Keratinocyte (primary cell): ENCODE data around the gene CREB3L2.

Experiments used
- EZH2 ChIP-seq: IDR thresholded peaks from one replicate; pipeline ENCODE4 v1.6.1; 2012; ENCODE audit warnings: inconsistent platforms, mild to moderate bottlenecking, low read length, moderate library complexity
- TF ChIP-seq, protein P1 (sequence below), 3 experiments: IDR thresholded peaks in 1 of 3; conservative IDR thresholded peaks in 1 of 3; optimal IDR thresholded peaks in 1 of 3; 2 replicates in 2 of 3; 3 replicates in 1 of 3; pipeline versions ENCODE3 to v1.5.1; 2011; ENCODE audit warnings: low read length in 3 of 3, mild to moderate bottlenecking in 3 of 3, moderate library complexity in 2 of 3, control low read depth in 1 of 3, inconsistent platforms in 1 of 3; ENCODE audit not compliant: insufficient read depth in 2 of 3; ENCODE audit errors: extremely low read depth in 1 of 3

DNA sequence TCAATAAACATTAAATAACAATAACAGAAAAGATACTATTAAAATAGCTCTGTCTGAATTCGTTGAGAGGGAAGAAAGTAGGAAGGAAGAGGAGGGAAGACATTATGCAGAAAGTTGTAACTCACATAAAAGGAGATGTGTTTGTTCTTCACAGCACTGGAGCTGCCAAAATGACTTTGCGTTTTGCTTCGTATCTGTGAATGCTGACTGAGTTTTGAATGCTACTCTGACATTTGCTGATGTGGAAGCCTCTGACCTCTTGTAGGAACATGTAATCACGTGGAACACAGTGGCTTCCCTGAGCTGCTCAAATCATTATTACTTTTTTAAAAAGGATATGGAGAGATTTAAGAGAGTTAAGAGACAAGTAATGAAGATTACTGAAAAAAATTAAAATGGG is 139.5 kb downstream of the CREB3L2 start:
- TF ChIP-seq, protein P1, sequence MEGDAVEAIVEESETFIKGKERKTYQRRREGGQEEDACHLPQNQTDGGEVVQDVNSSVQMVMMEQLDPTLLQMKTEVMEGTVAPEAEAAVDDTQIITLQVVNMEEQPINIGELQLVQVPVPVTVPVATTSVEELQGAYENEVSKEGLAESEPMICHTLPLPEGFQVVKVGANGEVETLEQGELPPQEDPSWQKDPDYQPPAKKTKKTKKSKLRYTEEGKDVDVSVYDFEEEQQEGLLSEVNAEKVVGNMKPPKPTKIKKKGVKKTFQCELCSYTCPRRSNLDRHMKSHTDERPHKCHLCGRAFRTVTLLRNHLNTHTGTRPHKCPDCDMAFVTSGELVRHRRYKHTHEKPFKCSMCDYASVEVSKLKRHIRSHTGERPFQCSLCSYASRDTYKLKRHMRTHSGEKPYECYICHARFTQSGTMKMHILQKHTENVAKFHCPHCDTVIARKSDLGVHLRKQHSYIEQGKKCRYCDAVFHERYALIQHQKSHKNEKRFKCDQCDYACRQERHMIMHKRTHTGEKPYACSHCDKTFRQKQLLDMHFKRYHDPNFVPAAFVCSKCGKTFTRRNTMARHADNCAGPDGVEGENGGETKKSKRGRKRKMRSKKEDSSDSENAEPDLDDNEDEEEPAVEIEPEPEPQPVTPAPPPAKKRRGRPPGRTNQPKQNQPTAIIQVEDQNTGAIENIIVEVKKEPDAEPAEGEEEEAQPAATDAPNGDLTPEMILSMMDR (optimal IDR thresholded peaks at IDR 0.05 in 1 of 3, IDR thresholded peaks at IDR 0.05 in 1 of 3, conservative IDR thresholded peaks at IDR 0.05 in 1 of 3; ENCODE audit: extremely low read depth in 1 of 3, insufficient read depth in 2 of 3, low read length in 3 of 3): no peak
- TF ChIP-seq EZH2: no peak
